ENCODE results near the gene PDE6C.

- TF ChIP-seq CTCF (IDR thresholded peaks at IDR 0.05) (no peak), POLR2A (IDR thresholded peaks at IDR 0.05) (no peak)
Measured at GRCh38 chr10:93657757-93658156, 45.4 kb downstream of the PDE6C start.

Measured in esophagus squamous epithelium (tissue), 4 donors.